ENCODE results near the gene PKNOX2. TPM values are rescaled to one million over a fixed set of nuclear protein-coding genes. Genes with fewer than 3 reads are reported as not detected.

PKNOX2 gene
- total and polyA plus RNA-seq, 4 donors: 3.1 to 10.6 (median 7.9) TPM

- H3K27ac ChIP-seq (ENCODE audit: low read depth in 1 of 2, low read length in 1 of 2): no peak overlapping the region
- no peak for DNase-seq
- H3K27me3 ChIP-seq (ENCODE audit: control insufficient read depth in 3 of 3, insufficient read depth in 3 of 3, low read length in 2 of 3): no peaks in the 10 kb centered on the region
- no peak overlapping the region for H3K9ac ChIP-seq (ENCODE audit: insufficient read depth in 1 of 2, low read length in 2 of 2)
- no peaks in the 10 kb centered on the region for H3K4me1 ChIP-seq (ENCODE audit: control insufficient read depth in 5 of 5, insufficient read depth in 5 of 5, low read length in 5 of 5)
- TF ChIP-seq CTCF (IDR thresholded peaks at IDR 0.05; ENCODE audit: control extremely low read depth, extremely low read depth): no peak
- no peak overlapping the region for H3K4me3 ChIP-seq
- H3K36me3 ChIP-seq (ENCODE audit: control insufficient read depth in 4 of 4, insufficient read depth in 4 of 4, low read length in 4 of 4): no peaks in the 10 kb centered on the region
- peaks cover 0 to 2% (median 0%) of the 10 kb centered on the region in 4 donors for H3K9me3 ChIP-seq (ENCODE audit: control insufficient read depth in 4 of 4, insufficient read depth in 3 of 4, low read length in 3 of 4)
- 80 to 87% methylated on average over 4 of the region's 4 CpGs for WGBS, 2 donors
- ATAC-seq (ENCODE audit: insufficient read depth, low FRiP score): no peak
Measured at GRCh38 chr11:125422681-125423080, 258.1 kb downstream of the PKNOX2 start.

GRCh38 chr11:125423247-125423849, 258.8 kb downstream of the PKNOX2 start:
- Histone ChIP-seq H3K36me3 (ENCODE audit: control insufficient read depth in 4 of 4, insufficient read depth in 4 of 4, low read length in 4 of 4) (no peaks in the 10 kb centered on the region), H3K4me3 (no peak overlapping the region), H3K9ac (ENCODE audit: insufficient read depth in 1 of 2, low read length in 2 of 2) (no peak overlapping the region), H3K27ac (ENCODE audit: low read depth in 1 of 2, low read length in 1 of 2) (no peak overlapping the region), H3K9me3 (ENCODE audit: control insufficient read depth in 4 of 4, insufficient read depth in 3 of 4, low read length in 3 of 4) (peaks cover 0 to 2% (median 0%) of the 10 kb centered on the region in 4 donors), H3K27me3 (ENCODE audit: control insufficient read depth in 3 of 3, insufficient read depth in 3 of 3, low read length in 2 of 3) (no peaks in the 10 kb centered on the region), H3K4me1 (ENCODE audit: control insufficient read depth in 5 of 5, insufficient read depth in 5 of 5, low read length in 5 of 5) (no peaks in the 10 kb centered on the region)
- TF ChIP-seq CTCF (IDR thresholded peaks at IDR 0.05; ENCODE audit: control extremely low read depth, extremely low read depth): no peak
- no peak for DNase-seq
- ATAC-seq (ENCODE audit: insufficient read depth, low FRiP score): no peak
- WGBS, 2 donors: 39% methylated on average over 9 of the region's 9 CpGs

GRCh38 chr11:125425601-125426000, 261.1 kb downstream of the PKNOX2 start:
- no peak overlapping the region for H3K9ac ChIP-seq (ENCODE audit: insufficient read depth in 1 of 2, low read length in 2 of 2)

More at GRCh38 chr11:125425601-125426000, 261.1 kb downstream of the PKNOX2 start:
- Histone ChIP-seq H3K4me3 (no peak overlapping the region), H3K36me3 (ENCODE audit: control insufficient read depth in 4 of 4, insufficient read depth in 4 of 4, low read length in 4 of 4) (peaks cover 0 to 2% (median 0%) of the 10 kb centered on the region in 4 donors), H3K27me3 (ENCODE audit: control insufficient read depth in 3 of 3, insufficient read depth in 3 of 3, low read length in 2 of 3) (no peaks in the 10 kb centered on the region), H3K4me1 (ENCODE audit: control insufficient read depth in 5 of 5, insufficient read depth in 5 of 5, low read length in 5 of 5) (peaks cover 0 to 3% (median 0%) of the 10 kb centered on the region in 5 donors), H3K27ac (ENCODE audit: low read depth in 1 of 2, low read length in 1 of 2) (peak overlapping the region; percentile 8 to 83), H3K9me3 (ENCODE audit: control insufficient read depth in 4 of 4, insufficient read depth in 3 of 4, low read length in 3 of 4) (peaks cover 0 to 2% (median 0%) of the 10 kb centered on the region in 4 donors)
- TF ChIP-seq CTCF (IDR thresholded peaks at IDR 0.05; ENCODE audit: control extremely low read depth, extremely low read depth): no peak
- ATAC-seq (ENCODE audit: insufficient read depth, low FRiP score) (no peak), DNase-seq (no peak)
- 75 to 76% methylated on average over 8 of the region's 9 CpGs for WGBS, 2 donors

Measured in lung (tissue), 12 donors.